Thymus (tissue), 11 donors: ENCODE results near the gene RBCK1. TPM values are rescaled to one million over a fixed set of nuclear protein-coding genes. Genes with fewer than 3 reads are reported as not detected.
A peak's percentile ranks its signal among the peaks of the same experiment; 100 is the strongest.
"Not testable (repeated sequence)": the region's sequence is repeated elsewhere in the genome, so short reads cannot be mapped to it uniquely, and the experiment has no call there.

Experiments
- DNase-seq, 9 donors: peaks; one replicate each; pipeline ENCODE4 v3.0.0-alpha.2; 2013; ENCODE audit warnings: low spot score in 9 of 9, low read depth in 6 of 9, missing footprints in 1 of 9
- H3K27ac ChIP-seq, 2 donors: one replicate each; pipeline ENCODE4 v1.5.1; 2013; ENCODE audit warnings: control low read depth in 1 of 2, low read depth in 1 of 2, low read length in 1 of 2, mild to moderate bottlenecking in 1 of 2, moderate library complexity in 1 of 2
- H3K27me3 ChIP-seq, 2 donors: one replicate each; pipeline ENCODE4 v1.5.1; 2013; ENCODE audit warnings: low read length in 1 of 2; ENCODE audit not compliant: control insufficient read depth in 2 of 2, insufficient read depth in 1 of 2
- H3K36me3 ChIP-seq, 2 donors: one replicate each; pipeline ENCODE4 v1.5.1; 2013; ENCODE audit warnings: low read length in 1 of 2, mild to moderate bottlenecking in 1 of 2, moderate library complexity in 1 of 2; ENCODE audit not compliant: control insufficient read depth in 2 of 2, insufficient read depth in 2 of 2
- H3K4me1 ChIP-seq, 2 donors: one replicate each; pipeline ENCODE4 v1.5.1; 2013; ENCODE audit warnings: low read length in 2 of 2; ENCODE audit not compliant: control insufficient read depth in 2 of 2, insufficient read depth in 2 of 2
- H3K4me3 ChIP-seq, 2 donors: one replicate each; pipeline ENCODE4 v1.5.1; 2013; ENCODE audit warnings: low read length in 2 of 2, control low read depth in 1 of 2, mild to moderate bottlenecking in 1 of 2
- H3K9me3 ChIP-seq, 2 donors: one replicate each; pipeline ENCODE4 v1.5.1; 2013; ENCODE audit warnings: low read length in 1 of 2, mild to moderate bottlenecking in 1 of 2; ENCODE audit not compliant: control insufficient read depth in 2 of 2, insufficient read depth in 1 of 2
- WGBS: extraction: QIAGEN DNeasy Blood & Tissue Kit; methylation state at CpG from one replicate; pipeline ENCODE4 v1.1.7; 2013; 5-methylcytosine and 5-hydroxymethylcytosine counted together
- polyA plus RNA-seq: library from polyadenylated mRNA; stranded (reverse); fragments of 200-250 nt; gene quantifications from one replicate; pipeline ENCODE4 v1.2.3, GENCODE V29; 2013
- total RNA-seq: library from RNA; stranded (reverse); fragments of 120-200 nt; gene quantifications from one replicate; pipeline ENCODE4 v1.2.4, GENCODE V29; 2013
- donor health status: healthy.

The RBCK1 gene
- total and polyA plus RNA-seq, 2 donors, result 53.2 to 140 TPM

GRCh38 chr20:445514-446336 lies 37.6 kb downstream of the RBCK1 start:
- Histone ChIP-seq H3K27ac (no peak overlapping the region), H3K36me3 (peaks cover 46 to 54% of the 10 kb centered on the region in 2 donors), H3K9me3 (peaks cover 0 to 2% of the 10 kb centered on the region in 2 donors), H3K4me3 (no peak overlapping the region), H3K4me1 (no peaks in the 10 kb centered on the region), H3K27me3 (no peaks in the 10 kb centered on the region)
- 96% methylated on average over 5 of the region's 5 CpGs for whole genome bisulfite sequencing
- no peak for DNase-seq

- H3K36me3 ChIP-seq, DNase-seq: not testable (repeated sequence)
These were observed 43.9 kb downstream of the RBCK1 start for GRCh38 chr20:452021-452420.

GRCh38 chr20:454951-455350 lies 46.9 kb downstream of the RBCK1 start:
- Histone ChIP-seq H3K9me3 (no peaks in the 10 kb centered on the region), H3K4me1 (no peaks in the 10 kb centered on the region), H3K4me3 (no peak overlapping the region), H3K27ac (no peak overlapping the region), H3K36me3 (no peaks in the 10 kb centered on the region), H3K27me3 (no peaks in the 10 kb centered on the region)
- DNase-seq, result no peak
- 94% methylated on average over 3 of the region's 3 CpGs for WGBS

More at GRCh38 chr20:452021-452420, 43.9 kb downstream of the RBCK1 start:
- not testable (repeated sequence) for H3K27me3 ChIP-seq, H3K27ac ChIP-seq, H3K9me3 ChIP-seq, H3K4me1 ChIP-seq, H3K4me3 ChIP-seq
- 89% methylated on average over 11 of the region's 11 CpGs for WGBS

GRCh38 chr20:458776-459175 lies 50.7 kb downstream of the RBCK1 start:
- no peak overlapping the region for H3K4me3 ChIP-seq
- H3K27ac ChIP-seq, result no peak overlapping the region
- peaks cover 16 to 19% of the 10 kb centered on the region in 2 donors for H3K4me1 ChIP-seq
- no peaks in the 10 kb centered on the region for H3K9me3 ChIP-seq
- no peaks in the 10 kb centered on the region for H3K36me3 ChIP-seq
- no peak for DNase-seq
- 70% methylated on average over 6 of the region's 6 CpGs for WGBS
- no peaks in the 10 kb centered on the region for H3K27me3 ChIP-seq

- WGBS, result 49% methylated on average over 3 of the region's 3 CpGs
- Histone ChIP-seq H3K27me3 (no peaks in the 10 kb centered on the region), H3K4me1 (peaks cover 16 to 19% of the 10 kb centered on the region in 2 donors), H3K36me3 (no peaks in the 10 kb centered on the region), H3K4me3 (no peak overlapping the region), H3K9me3 (no peaks in the 10 kb centered on the region), H3K27ac (no peak overlapping the region)
- no peak for DNase-seq
These were observed 52.1 kb downstream of the RBCK1 start for GRCh38 chr20:460180-460579.

- no peak overlapping the region for H3K27ac ChIP-seq
- 95% methylated on average over 2 of the region's 2 CpGs for WGBS
- DNase-seq, result no peak
- peak overlapping the region in 1 of 2 donors; percentile 11 for H3K4me3 ChIP-seq
- H3K4me1 ChIP-seq, result peaks cover 16 to 19% of the 10 kb centered on the region in 2 donors
- H3K36me3 ChIP-seq, result no peaks in the 10 kb centered on the region
- H3K27me3 ChIP-seq, result no peaks in the 10 kb centered on the region
- no peaks in the 10 kb centered on the region for H3K9me3 ChIP-seq
These were observed 52.6 kb downstream of the RBCK1 start for GRCh38 chr20:460707-461106.

GRCh38 chr20:461254-462198 lies 53.4 kb downstream of the RBCK1 start:
- DNase-seq, result peak in 4 of 9 donors; percentile 21 to 64 (median 36)
- no peaks in the 10 kb centered on the region for H3K9me3 ChIP-seq
- no peaks in the 10 kb centered on the region for H3K36me3 ChIP-seq
- H3K27me3 ChIP-seq, result no peaks in the 10 kb centered on the region
- H3K4me3 ChIP-seq, result peak overlapping the region; percentile 80 to 92
- 14% methylated on average over 60 of the region's 60 CpGs for WGBS
- H3K27ac ChIP-seq, result peak overlapping the region; percentile 48 to 91
- H3K4me1 ChIP-seq, result peaks cover 16 to 19% of the 10 kb centered on the region in 2 donors

GRCh38 chr20:462199-462991 lies 54.3 kb downstream of the RBCK1 start, which contains the start of gene TBC1D20:
Gene TBC1D20, minus strand, starts transcription at chr20:462533. Its CDS starts 128 bp downstream, at chr20:462405.
- Histone ChIP-seq H3K4me3 (peak within 1 kb of the TSS; percentile 80 to 92), H3K27me3 (no peaks in the 10 kb centered on the region), H3K36me3 (no peaks in the 10 kb centered on the region), H3K9me3 (no peaks in the 10 kb centered on the region), H3K27ac (peak within 1 kb of the TSS; percentile 81 to 91), H3K4me1 (peaks cover 16 to 19% of the 10 kb centered on the region in 2 donors)
- under 1% methylated on average over 80 of the region's 80 CpGs for WGBS
- peak; percentile 77 to 95 (median 87) for DNase-seq
